Measurements from ENCODE around the gene ADAMTS12.
"Not testable (repeated sequence)": the region's sequence is repeated elsewhere in the genome, so short reads cannot be mapped to it uniquely, and the experiment has no call there.

ADAMTS12 gene

GRCh38 chr5:33539790-33540189 lies 352.0 kb downstream of the ADAMTS12 start:
- DNase-seq (ENCODE audit: low read depth in 2 of 3, low spot score in 2 of 3): not testable (repeated sequence)

DNA sequence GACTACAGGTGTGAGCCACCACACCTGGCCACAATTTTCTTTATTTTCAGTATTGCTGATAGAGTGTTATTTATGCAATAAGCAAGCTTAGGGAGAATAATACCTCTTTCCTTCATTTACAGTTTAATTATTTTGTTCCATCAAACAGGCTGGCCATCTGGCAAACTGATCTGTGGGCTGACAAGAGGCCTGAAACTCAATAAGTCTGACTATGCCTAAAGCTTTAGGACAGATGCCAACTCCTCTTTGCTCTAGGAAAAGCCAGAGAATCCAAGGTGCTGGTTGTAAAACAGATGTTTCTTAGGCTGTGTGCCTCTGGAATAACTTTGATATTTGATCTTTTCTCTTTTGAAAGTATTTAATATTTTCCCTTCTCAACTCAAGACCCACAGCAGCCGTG lies 352.6 kb downstream of the ADAMTS12 start:
- DNase-seq (ENCODE audit: low read depth in 2 of 3, low spot score in 2 of 3): no peak

DNA sequence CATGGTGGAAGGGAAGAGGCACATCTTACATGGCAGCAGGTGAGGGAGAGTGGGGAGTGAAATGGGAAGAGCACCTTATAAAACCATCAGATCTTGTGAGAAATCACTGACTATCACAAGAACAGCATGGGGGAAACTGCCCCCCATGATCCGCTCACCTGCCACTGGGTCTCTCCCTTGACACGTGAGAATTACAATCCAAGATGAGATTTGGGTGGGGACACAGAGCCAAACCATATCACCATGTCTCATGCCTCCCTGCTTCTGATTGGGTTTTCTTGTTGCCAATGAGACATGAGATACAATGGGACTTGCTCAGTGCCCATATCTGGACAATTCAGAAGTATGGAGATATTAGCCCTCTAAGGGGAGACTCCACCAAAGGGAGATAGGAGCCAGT lies 353.6 kb downstream of the ADAMTS12 start:
- DNase-seq (ENCODE audit: low read depth in 2 of 3, low spot score in 2 of 3): no peak

DNA sequence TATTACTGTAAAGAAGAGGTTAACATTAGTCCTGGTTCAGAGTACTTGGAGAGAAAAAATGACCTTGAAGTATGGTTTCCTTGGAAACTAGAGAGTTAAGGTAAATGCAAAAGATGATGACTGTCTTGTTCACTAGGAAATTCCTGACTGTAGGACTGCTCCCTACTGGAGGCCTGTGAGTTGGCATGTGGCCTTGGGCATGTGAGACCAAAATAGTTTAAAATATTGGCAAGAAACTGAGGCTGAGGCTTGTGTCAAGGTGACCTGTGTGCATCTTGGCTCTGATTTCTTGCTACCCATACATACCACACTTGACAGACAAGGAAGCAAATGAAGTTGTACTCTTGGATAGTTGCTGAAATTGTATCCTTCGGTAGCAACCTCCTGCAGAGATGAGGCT lies 354.6 kb downstream of the ADAMTS12 start:
- DNase-seq (ENCODE audit: low read depth in 2 of 3, low spot score in 2 of 3): no peak

DNA sequence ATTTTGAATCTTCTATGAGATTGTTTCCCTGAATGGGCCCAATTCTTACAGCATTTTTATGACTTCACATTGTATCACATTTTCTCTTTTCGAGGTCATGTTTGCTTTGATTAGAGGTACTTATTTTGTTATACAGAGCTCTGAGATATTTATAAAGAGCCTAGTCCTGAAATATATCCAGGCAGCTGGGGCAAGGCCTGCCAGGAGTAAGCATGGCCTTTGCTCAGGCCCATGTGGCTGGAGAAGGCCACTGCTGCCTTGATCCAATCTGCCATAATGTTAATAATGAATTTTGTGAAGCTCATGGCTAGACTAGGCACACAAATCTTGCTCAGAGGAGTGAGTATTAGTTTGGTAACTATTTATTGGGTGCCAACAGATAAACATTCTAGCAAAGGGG lies 355.0 kb downstream of the ADAMTS12 start:
- DNase-seq (ENCODE audit: low read depth in 2 of 3, low spot score in 2 of 3): no peak

GRCh38 chr5:33531824-33532223 lies 360.0 kb downstream of the ADAMTS12 start:
- DNase-seq (ENCODE audit: low read depth in 2 of 3, low spot score in 2 of 3): no peak

GRCh38 chr5:33531037-33531298 lies 360.8 kb downstream of the ADAMTS12 start:
- DNase-seq (ENCODE audit: low read depth in 2 of 3, low spot score in 2 of 3): no peak

DNA sequence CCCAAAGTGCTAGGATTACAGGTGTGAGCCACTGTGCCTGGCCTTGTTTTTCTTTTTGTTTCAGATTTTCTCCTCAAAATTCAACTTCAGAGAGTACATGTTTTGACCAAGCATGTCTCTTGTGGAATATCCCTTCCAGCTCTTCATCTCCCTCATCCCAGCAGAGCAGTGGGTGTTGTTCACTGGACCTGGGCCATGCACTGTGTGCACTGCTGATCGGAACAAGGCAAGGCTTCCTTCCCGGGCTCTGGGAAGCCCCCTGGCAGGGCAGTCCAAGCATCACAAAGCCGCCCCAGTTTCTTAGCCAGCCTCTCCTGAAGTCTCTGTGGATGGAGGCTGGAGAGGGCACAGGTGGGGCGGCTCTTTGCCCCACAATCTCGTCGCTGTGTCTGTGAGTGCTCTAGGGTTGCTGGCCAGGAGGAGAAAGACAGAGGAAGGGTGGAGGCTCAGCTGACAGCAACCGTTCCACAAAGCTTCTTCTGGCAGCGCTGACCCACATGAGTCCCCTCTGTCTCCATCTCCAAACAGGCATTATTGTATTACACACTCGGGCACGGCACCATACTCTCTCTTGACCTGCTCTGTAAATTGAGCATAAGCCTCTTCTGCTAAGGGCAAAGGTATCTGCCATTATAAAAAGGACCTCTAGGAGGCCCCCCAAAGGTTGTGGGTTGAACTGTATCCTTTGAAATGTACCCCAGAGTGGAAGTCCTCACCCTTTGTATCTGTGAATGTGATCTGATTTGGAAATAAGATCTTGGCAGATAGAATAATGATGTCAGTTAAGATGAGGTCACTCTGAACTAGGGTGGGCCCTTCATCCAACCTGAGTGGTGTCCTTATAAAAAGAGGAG lies 361.4 kb downstream of the ADAMTS12 start:
- no peak for DNase-seq (ENCODE audit: low read depth in 2 of 3, low spot score in 2 of 3)

DNA sequence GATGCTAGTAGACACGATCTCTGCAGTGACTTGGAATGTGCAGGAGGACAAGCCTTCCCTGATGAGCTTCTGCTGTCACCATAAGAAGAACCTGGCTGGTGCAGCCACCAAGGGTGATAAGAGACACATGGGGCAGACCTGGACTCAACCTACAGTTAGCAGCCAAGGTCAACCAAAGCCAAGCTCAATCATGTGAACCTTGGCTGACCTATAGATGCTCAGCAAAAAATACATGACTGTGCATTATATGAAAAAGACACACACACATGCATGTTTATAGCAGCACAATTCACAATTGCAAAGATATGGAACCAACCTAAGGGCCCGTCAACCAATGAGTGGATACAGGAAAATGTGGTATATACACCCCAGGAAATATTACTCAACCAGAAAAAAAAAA lies 364.1 kb downstream of the ADAMTS12 start:
- no peak for DNase-seq (ENCODE audit: low read depth in 2 of 3, low spot score in 2 of 3)

- no peak for DNase-seq (ENCODE audit: low read depth in 2 of 3, low spot score in 2 of 3)
These were observed 365.0 kb downstream of the ADAMTS12 start for GRCh38 chr5:33526755-33527154.

DNA sequence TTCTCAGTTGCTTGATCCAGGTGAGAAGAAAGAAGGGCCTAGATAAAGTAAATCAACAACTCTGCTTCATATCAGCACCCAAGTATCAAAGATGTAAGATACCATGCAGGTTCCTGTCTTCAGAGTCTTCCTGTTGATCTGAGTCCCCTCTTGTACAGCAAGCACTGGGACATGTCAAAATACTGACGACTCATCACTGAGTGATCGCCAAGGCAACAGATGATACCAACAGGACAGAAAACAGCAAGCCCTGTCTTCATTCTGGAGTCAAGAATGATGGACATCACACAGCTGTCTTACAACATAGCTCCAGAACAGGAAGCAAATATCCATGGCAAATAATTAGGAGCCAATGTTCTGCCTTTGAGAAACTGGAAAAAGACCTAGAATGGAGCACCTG lies 367.3 kb downstream of the ADAMTS12 start:
- DNase-seq (ENCODE audit: low read depth in 2 of 3, low spot score in 2 of 3): no peak

- DNase-seq (ENCODE audit: low read depth in 2 of 3, low spot score in 2 of 3): no peak
These were observed 368.5 kb downstream of the ADAMTS12 start for GRCh38 chr5:33523208-33523771.

DNA sequence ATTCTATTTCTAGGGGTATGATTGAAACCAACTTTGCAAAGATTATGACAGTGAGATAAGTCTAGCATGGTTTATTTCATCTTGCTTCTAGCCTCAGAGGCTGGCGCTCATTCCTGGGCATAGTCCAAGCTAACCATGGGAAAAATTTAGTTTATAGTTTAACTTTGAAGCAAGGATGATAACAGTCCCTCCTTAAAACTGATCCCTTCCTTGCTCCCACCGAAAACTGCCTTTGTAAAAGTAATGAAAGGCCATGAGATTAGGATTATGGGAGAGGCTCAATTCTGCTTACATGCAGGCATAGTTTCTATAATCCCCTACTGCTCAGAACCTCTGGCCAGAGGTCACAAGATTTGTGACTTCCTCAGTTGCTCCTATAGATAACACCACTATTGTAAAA lies 375.4 kb downstream of the ADAMTS12 start:
- no peak for DNase-seq (ENCODE audit: low read depth in 2 of 3, low spot score in 2 of 3)

- not testable (repeated sequence) for DNase-seq (ENCODE audit: low read depth in 2 of 3, low spot score in 2 of 3)
These were observed 376.4 kb downstream of the ADAMTS12 start for GRCh38 chr5:33515366-33515765.

- no peak for DNase-seq (ENCODE audit: low read depth in 2 of 3, low spot score in 2 of 3)
These were observed 378.2 kb downstream of the ADAMTS12 start for GRCh38 chr5:33513462-33514185.

DNA sequence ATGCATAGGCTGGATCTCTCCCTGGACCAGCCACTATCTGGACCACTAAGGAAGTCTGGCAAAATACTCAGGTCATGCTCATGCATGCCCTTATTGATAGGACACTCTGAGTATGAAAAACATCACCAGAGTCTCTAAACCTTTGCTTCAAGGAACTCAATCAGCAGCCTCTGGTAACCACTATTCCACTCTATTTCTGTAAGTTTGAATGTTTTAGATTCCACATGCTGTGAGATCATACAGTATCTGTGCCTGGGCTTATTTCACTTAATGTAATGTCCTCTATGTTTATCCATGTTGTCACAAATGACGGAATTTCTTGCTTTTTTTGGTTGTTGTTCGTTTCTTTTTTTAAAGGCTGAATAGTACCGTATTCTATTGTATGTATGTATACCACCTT lies 382.8 kb downstream of the ADAMTS12 start:
- no peak for DNase-seq (ENCODE audit: low read depth in 2 of 3, low spot score in 2 of 3)

- no peak for DNase-seq (ENCODE audit: low read depth in 2 of 3, low spot score in 2 of 3)
These were observed 384.4 kb downstream of the ADAMTS12 start for GRCh38 chr5:33507426-33507825.

- DNase-seq (ENCODE audit: low read depth in 2 of 3, low spot score in 2 of 3): no peak
These were observed 387.2 kb downstream of the ADAMTS12 start for GRCh38 chr5:33504570-33504969.

- no peak for DNase-seq (ENCODE audit: low read depth in 2 of 3, low spot score in 2 of 3)
These were observed 389.9 kb downstream of the ADAMTS12 start for GRCh38 chr5:33501899-33502298.

DNA sequence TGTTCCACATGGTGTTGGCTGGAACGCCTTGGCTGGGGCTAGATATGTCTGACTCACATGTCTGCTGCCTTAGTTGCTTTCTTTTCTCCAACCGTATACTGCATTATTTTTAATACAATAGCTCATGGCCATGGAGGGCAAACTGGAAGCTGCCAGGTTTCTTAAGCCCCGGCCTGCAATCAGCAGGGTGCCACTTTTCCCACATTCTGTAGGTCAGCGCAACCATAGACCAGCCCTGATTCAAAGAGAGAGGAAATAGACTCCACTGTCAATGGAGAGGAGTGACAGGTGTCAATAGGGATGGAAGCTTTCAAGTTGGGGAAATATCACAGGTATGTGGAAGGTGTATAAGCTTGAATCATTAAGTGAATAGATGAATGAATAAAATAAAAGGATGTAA lies 390.5 kb downstream of the ADAMTS12 start:
- no peak for DNase-seq (ENCODE audit: low read depth in 2 of 3, low spot score in 2 of 3)

DNA sequence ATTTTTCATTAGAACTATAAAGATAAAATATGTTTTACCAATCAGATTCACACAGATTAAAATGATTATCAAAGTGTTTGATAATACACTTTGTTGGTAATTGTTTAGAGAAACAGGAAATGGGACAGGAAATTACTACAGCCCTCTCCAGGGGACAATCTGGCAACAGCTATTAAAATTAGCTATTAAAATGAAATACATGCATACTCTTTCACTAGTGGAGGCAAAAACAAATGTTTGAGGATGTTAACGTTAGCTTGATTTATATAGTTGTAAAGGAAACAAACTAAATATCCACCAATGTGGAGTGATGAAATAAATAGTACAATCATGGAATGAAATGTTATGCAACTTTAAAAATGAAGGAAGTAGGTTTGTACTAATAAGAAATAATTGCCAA lies 397.3 kb downstream of the ADAMTS12 start:
- DNase-seq (ENCODE audit: low read depth in 2 of 3, low spot score in 2 of 3): no peak

DNA sequence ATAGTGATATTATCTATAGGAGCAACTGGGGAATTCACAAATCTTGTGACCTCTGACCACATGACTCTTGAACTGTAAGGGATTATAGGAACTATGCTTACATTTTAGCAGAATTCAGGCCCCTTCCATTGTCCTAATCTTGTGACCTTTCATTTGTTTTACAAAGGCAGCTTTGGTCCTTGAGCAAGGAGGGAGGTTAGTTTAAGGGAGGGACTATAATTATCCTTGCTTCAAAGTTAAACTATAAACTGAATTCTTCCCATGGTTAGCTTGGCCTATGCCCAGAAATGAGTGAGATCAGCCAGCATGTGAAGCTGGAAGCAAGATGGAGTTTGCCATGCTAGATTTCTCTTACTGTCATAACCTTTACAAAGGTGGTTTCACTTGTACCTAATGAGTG lies 399.8 kb downstream of the ADAMTS12 start:
- no peak for DNase-seq (ENCODE audit: low read depth in 2 of 3, low spot score in 2 of 3)

Measured in activated CD8-positive, alpha-beta memory T cell treated with anti-CD3 and anti-CD28 coated beads for 48 hours (primary cell).